NCI-H128 (cell line): ENCODE data around the gene ZNF831.

Source experiments
- DNase-seq: peaks from one replicate; lab custom pipeline; 2025; ENCODE audit not compliant: unreplicated experiment; lab: John Stamatoyannopoulos, UW

Gene ZNF831

GRCh38 chr20:59300333-59301081 lies 136.9 kb downstream of the ZNF831 start, which contains the start of gene EDN3:
Gene EDN3, plus strand, starts transcription at chr20:59300611. Its CDS starts 202 bp downstream, at chr20:59300813.
- DNase-seq: no peak

GRCh38 chr20:59301343-59302007 lies 137.9 kb downstream of the ZNF831 start:
- DNase-seq: no peak

GRCh38 chr20:59305908-59306655 lies 142.5 kb downstream of the ZNF831 start:
- DNase-seq: no peak

- DNase-seq: no peak
These were observed 143.6 kb downstream of the ZNF831 start for GRCh38 chr20:59307270-59307669.
